Measurements from ENCODE around the gene NFYA. TPM values are rescaled to one million over a fixed set of nuclear protein-coding genes. Genes with fewer than 3 reads are reported as not detected.

NFYA gene
- total RNA-seq, 2 experiments from 2014 or later = 23.5 to 47.9 TPM

DNA sequence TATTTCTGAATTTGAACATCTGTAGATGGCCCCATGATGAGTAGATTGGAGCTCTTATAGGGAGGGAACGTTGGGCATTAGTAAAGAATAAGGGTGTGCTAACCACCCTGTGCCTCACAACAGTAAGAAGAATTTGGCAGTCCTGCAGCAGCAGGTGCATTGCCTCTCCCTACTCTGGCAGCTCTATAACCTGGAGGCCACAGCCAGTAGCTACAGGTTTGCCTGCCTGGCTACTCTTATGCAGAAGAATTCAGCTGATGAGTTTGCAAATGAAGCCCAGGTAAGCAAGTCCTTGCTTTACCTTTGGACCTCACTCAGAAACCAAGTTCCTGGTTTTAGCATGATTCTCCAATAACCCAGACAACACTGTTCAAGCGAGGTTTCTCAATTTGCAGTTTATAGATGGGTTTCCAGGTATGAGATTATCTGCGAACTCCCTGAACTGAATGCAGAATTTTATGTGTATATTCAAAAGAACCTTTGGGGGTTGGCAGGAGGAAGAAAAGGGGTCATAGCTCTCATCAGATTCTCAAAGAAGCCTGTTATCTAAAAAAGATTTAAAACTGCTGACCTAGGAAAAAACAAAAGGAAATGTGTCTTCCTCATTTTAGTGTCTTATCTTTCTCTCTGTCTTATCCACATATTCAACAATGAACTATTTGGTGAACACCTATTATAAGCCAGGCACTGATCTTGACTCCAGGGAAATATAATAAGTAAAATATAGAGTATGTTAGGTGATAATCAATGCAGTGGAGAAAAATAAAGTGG is 62.5 kb downstream of the NFYA start:
- no peak for TF ChIP-seq EZH2phosphoT487 (IDR thresholded peaks at IDR 0.05; ENCODE audit: borderline replicate concordance, low read depth, low read length)
- TF ChIP-seq, protein P1, sequence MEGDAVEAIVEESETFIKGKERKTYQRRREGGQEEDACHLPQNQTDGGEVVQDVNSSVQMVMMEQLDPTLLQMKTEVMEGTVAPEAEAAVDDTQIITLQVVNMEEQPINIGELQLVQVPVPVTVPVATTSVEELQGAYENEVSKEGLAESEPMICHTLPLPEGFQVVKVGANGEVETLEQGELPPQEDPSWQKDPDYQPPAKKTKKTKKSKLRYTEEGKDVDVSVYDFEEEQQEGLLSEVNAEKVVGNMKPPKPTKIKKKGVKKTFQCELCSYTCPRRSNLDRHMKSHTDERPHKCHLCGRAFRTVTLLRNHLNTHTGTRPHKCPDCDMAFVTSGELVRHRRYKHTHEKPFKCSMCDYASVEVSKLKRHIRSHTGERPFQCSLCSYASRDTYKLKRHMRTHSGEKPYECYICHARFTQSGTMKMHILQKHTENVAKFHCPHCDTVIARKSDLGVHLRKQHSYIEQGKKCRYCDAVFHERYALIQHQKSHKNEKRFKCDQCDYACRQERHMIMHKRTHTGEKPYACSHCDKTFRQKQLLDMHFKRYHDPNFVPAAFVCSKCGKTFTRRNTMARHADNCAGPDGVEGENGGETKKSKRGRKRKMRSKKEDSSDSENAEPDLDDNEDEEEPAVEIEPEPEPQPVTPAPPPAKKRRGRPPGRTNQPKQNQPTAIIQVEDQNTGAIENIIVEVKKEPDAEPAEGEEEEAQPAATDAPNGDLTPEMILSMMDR (conservative IDR thresholded peaks at IDR 0.05; ENCODE audit: low read length) = no peak
- Histone ChIP-seq H3K9me3 (ENCODE audit: low read length) (no peaks in the 10 kb centered on the region), H2AFZ (ENCODE audit: low read length) (no peak overlapping the region), H4K20me1 (ENCODE audit: insufficient read depth, low read length) (no peaks in the 10 kb centered on the region), H3K79me2 (ENCODE audit: insufficient read depth, low read depth, low read length) (no peaks in the 10 kb centered on the region), H3K4me2 (ENCODE audit: low read length) (no peak overlapping the region), H3K9me2 (ENCODE audit: insufficient read depth, low read length) (no peaks in the 10 kb centered on the region), H3K27ac (ENCODE audit: low read depth, low read length, poor library complexity, severe bottlenecking) (no peak overlapping the region), H3K4me1 (ENCODE audit: insufficient read depth, low read length, poor library complexity, severe bottlenecking) (no peaks in the 10 kb centered on the region), H3K36me3 (ENCODE audit: insufficient read depth, low read length) (peaks cover 10% of the 10 kb centered on the region; the same call in 1 of the 2 replicates), H3K4me3 (ENCODE audit: low read depth, low read length, poor library complexity, severe bottlenecking) (no peak overlapping the region)
- intact Hi-C loops (cut with micrococcal nuclease; ENCODE audit: unreplicated experiment) = no loop called here
- BruUV-seq (replicated peaks) = no TSS peak
- DNase-seq (ENCODE audit: low spot score) = no peak
- ChIA-PET CTCF (ENCODE audit: unreplicated experiment) (no interaction called here), POLR2A (no interaction called here)

DNA sequence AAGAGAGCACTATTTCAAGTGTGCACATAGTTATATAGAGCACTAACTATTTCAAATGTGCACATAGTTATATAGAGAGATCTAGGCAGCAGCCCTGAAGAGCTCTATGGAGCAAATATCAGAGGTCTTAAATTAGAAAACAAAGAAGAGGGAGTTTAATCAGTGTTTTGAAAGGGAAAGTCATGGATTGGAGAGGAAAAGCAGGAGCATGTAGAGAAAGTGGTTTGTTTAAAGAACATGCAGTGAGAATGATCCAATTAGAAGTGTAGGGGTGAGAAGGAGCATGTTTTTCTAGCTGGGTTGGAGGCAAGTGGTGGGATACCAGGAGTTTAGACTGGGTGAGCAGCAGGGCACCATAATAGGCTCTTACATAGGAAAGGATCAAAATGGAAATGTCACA is 64.1 kb downstream of the NFYA start:
- no peaks in the 10 kb centered on the region for H3K4me1 ChIP-seq (ENCODE audit: insufficient read depth, low read length, poor library complexity, severe bottlenecking)
- no peak overlapping the region for H3K4me3 ChIP-seq (ENCODE audit: low read depth, low read length, poor library complexity, severe bottlenecking)
- H4K20me1 ChIP-seq (ENCODE audit: insufficient read depth, low read length) = no peaks in the 10 kb centered on the region
- intact Hi-C loops (cut with micrococcal nuclease; ENCODE audit: unreplicated experiment) = no loop called here
- peaks cover 17% of the 10 kb centered on the region; the same call in 1 of the 2 replicates for H3K36me3 ChIP-seq (ENCODE audit: insufficient read depth, low read length)
- no peak overlapping the region for H3K27ac ChIP-seq (ENCODE audit: low read depth, low read length, poor library complexity, severe bottlenecking)
- DNase-seq (ENCODE audit: low spot score) = no peak
- TF ChIP-seq EZH2phosphoT487 (IDR thresholded peaks at IDR 0.05; ENCODE audit: borderline replicate concordance, low read depth, low read length) = no peak
- TF ChIP-seq, protein P1 (conservative IDR thresholded peaks at IDR 0.05; ENCODE audit: low read length) = no peak
- no peak overlapping the region for H2AFZ ChIP-seq (ENCODE audit: low read length)
- POLR2A ChIA-PET = interaction anchor here (1.1 kb wide), 1 partner anchor 175 kb away, joined by 5 read pairs; no protein-coding TSS in a partner anchor
- no peaks in the 10 kb centered on the region for H3K79me2 ChIP-seq (ENCODE audit: insufficient read depth, low read depth, low read length)
- CTCF ChIA-PET (ENCODE audit: unreplicated experiment) = no interaction called here
- BruUV-seq (replicated peaks) = no TSS peak
- no peak overlapping the region for H3K4me2 ChIP-seq (ENCODE audit: low read length)
- no peaks in the 10 kb centered on the region for H3K9me3 ChIP-seq (ENCODE audit: low read length)
- H3K9me2 ChIP-seq (ENCODE audit: insufficient read depth, low read length) = no peaks in the 10 kb centered on the region; the same call in 1 of the 2 replicates

- no peak overlapping the region for H3K4me2 ChIP-seq (ENCODE audit: low read length)
- no peaks in the 10 kb centered on the region for H3K9me3 ChIP-seq (ENCODE audit: low read length)
- no peak overlapping the region for H3K27ac ChIP-seq (ENCODE audit: low read depth, low read length, poor library complexity, severe bottlenecking)
- H2AFZ ChIP-seq (ENCODE audit: low read length) = no peak overlapping the region
- ChIA-PET POLR2A (no interaction called here), CTCF (ENCODE audit: unreplicated experiment) (no interaction called here)
- no peaks in the 10 kb centered on the region for H3K79me2 ChIP-seq (ENCODE audit: insufficient read depth, low read depth, low read length)
- DNase-seq (ENCODE audit: low spot score) = no peak
- H3K4me3 ChIP-seq (ENCODE audit: low read depth, low read length, poor library complexity, severe bottlenecking) = no peak overlapping the region
- no peaks in the 10 kb centered on the region for H4K20me1 ChIP-seq (ENCODE audit: insufficient read depth, low read length)
- BruUV-seq (replicated peaks) = no TSS peak
- no peaks in the 10 kb centered on the region for H3K36me3 ChIP-seq (ENCODE audit: insufficient read depth, low read length)
- no peaks in the 10 kb centered on the region for H3K9me2 ChIP-seq (ENCODE audit: insufficient read depth, low read length)
- TF ChIP-seq, protein P1 (conservative IDR thresholded peaks at IDR 0.05; ENCODE audit: low read length) = no peak
- no peak for TF ChIP-seq EZH2phosphoT487 (IDR thresholded peaks at IDR 0.05; ENCODE audit: borderline replicate concordance, low read depth, low read length)
- no peaks in the 10 kb centered on the region for H3K4me1 ChIP-seq (ENCODE audit: insufficient read depth, low read length, poor library complexity, severe bottlenecking)
- intact Hi-C loops (cut with micrococcal nuclease; ENCODE audit: unreplicated experiment) = no loop called here
Observed at GRCh38 chr6:41147917-41148316, 75.1 kb downstream of the NFYA start.

Measured in OCI-LY7 (cell line).